22Rv1 (cell line): Measurements from ENCODE around the gene SUGP2.

Experiments
- H3K27ac ChIP-seq: fragments of 450-650 bp; 2 replicates; pipeline ENCODE4 v1.5.1; 2017
- CTCF ChIP-seq: fragments of 450-650 bp; IDR thresholded peaks from 2 replicates; pipeline ENCODE4 v1.5.1; 2017; ENCODE audit warnings: mild to moderate bottlenecking
- ZFX ChIP-seq: fragments of 450-650 bp; IDR thresholded peaks from 2 replicates; pipeline ENCODE4 v1.6.1; 2017; ENCODE audit warnings: antibody characterized with exemption, borderline replicate concordance

The SUGP2 gene

GRCh38 chr19:19051478-19052213, 18.3 kb upstream of the SUGP2 start:
- TF ChIP-seq CTCF (no peak), ZFX (no peak)

GRCh38 chr19:19050731-19051130, 17.4 kb upstream of the SUGP2 start:
- H3K27ac ChIP-seq = no peak overlapping the region
- TF ChIP-seq ZFX (no peak), CTCF (no peak)

More at GRCh38 chr19:19051478-19052213, 18.3 kb upstream of the SUGP2 start:
- no peak overlapping the region for H3K27ac ChIP-seq

GRCh38 chr19:19050104-19050503, 16.8 kb upstream of the SUGP2 start:
- TF ChIP-seq ZFX = no peak
- no peak for TF ChIP-seq CTCF
- no peak overlapping the region for H3K27ac ChIP-seq

GRCh38 chr19:19049406-19049805, 16.1 kb upstream of the SUGP2 start:
- H3K27ac ChIP-seq = no peak overlapping the region
- TF ChIP-seq CTCF (no peak), ZFX (no peak)

- no peak overlapping the region for H3K27ac ChIP-seq
- TF ChIP-seq ZFX = no peak
- TF ChIP-seq CTCF = no peak
These were observed 10.6 kb upstream of the SUGP2 start for GRCh38 chr19:19043881-19044280.

- TF ChIP-seq CTCF (no peak), ZFX (no peak)
- H3K27ac ChIP-seq = no peak overlapping the region
These were observed 10.2 kb upstream of the SUGP2 start for GRCh38 chr19:19043481-19043880.

- H3K27ac ChIP-seq = no peak overlapping the region
- TF ChIP-seq CTCF = no peak
- no peak for TF ChIP-seq ZFX
These were observed 9.5 kb upstream of the SUGP2 start for GRCh38 chr19:19042732-19043280.
